HFF-Myc (cell line): ENCODE data around the gene SMOC2.
"Not testable (repeated sequence)": the region's sequence is repeated elsewhere in the genome, so short reads cannot be mapped to it uniquely, and the experiment has no call there.

Experiments
- DNase-seq: peaks from one replicate; pipeline ENCODE4 v3.0.0-alpha.2; 2011; ENCODE audit warnings: low read depth; ENCODE audit errors: extremely low read depth
- H3K4me3 ChIP-seq: replicated peaks from 2 replicates; pipeline ENCODE4 v1.5.1; 2011; ENCODE audit warnings: low read depth, mild to moderate bottlenecking, control low read depth, low read length
- CTCF ChIP-seq: IDR thresholded peaks from 2 replicates; pipeline ENCODE4 v1.5.1; 2012; ENCODE audit warnings: mild to moderate bottlenecking, low read depth, low read length, control low read depth; ENCODE audit errors: missing control alignments

The SMOC2 gene

GRCh38 chr6:168534265-168534664, 93.3 kb downstream of the SMOC2 start:
- no peak for DNase-seq
- H3K4me3 ChIP-seq = no peak overlapping the region
- no peak for TF ChIP-seq CTCF

- TF ChIP-seq CTCF = no peak
- DNase-seq = no peak
- H3K4me3 ChIP-seq = no peak overlapping the region
Observed at GRCh38 chr6:168535711-168536110, 94.7 kb downstream of the SMOC2 start.

- no peak for TF ChIP-seq CTCF
- H3K4me3 ChIP-seq = no peak overlapping the region
- DNase-seq = no peak
Observed at GRCh38 chr6:168536196-168536595, 95.2 kb downstream of the SMOC2 start.

- no peak for TF ChIP-seq CTCF
- DNase-seq = no peak
Observed at GRCh38 chr6:168536665-168537539, 95.9 kb downstream of the SMOC2 start.

GRCh38 chr6:168537540-168537884, 96.5 kb downstream of the SMOC2 start:
- TF ChIP-seq CTCF = no peak
- DNase-seq = no peak
- H3K4me3 ChIP-seq = no peak overlapping the region

More at GRCh38 chr6:168536665-168537539, 95.9 kb downstream of the SMOC2 start:
- no peak overlapping the region for H3K4me3 ChIP-seq

GRCh38 chr6:168538188-168538891, 97.4 kb downstream of the SMOC2 start:
- not testable (repeated sequence) for DNase-seq, H3K4me3 ChIP-seq
